D721Med (cell line): ENCODE data around the gene LIMD2.

ENCODE experiments used
- DNase-seq: peaks from one replicate; pipeline ENCODE4 v3.0.0; 2011; ENCODE audit warnings: low spot score; ENCODE audit not compliant: insufficient read length
- FAIRE-seq: peaks from 2 replicates; lab custom pipeline; 2011; peaks lifted over from hg19 to GRCh38; lab: Jason Lieb, UNC
- TF ChIP-seq, protein P1 (sequence below): IDR thresholded peaks from 2 replicates; pipeline ENCODE4 v1.5.1; 2012; ENCODE audit warnings: mild to moderate bottlenecking, control low read depth; ENCODE audit not compliant: insufficient read depth; ENCODE audit errors: missing control alignments

Gene LIMD2

DNA sequence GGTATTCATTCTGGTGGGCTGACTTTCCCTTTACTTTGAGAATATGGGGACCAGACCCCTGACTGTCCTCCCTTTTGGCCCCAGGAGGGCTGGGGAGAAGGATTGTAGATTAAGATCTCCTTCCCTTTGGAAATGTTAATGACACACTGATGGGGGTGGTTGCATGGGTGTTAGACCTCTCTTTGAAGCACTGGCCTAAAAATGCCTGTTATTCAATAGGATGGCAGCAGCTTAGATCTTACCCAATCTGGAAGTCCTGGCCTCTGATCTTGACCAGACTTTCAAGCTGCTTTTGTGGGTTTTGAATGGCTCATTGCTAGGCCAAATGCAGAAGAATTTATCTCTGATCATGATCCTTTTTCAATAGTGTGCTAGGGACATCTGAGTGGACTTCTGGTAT, 52.0 kb downstream of the LIMD2 start:
- TF ChIP-seq, protein P1, sequence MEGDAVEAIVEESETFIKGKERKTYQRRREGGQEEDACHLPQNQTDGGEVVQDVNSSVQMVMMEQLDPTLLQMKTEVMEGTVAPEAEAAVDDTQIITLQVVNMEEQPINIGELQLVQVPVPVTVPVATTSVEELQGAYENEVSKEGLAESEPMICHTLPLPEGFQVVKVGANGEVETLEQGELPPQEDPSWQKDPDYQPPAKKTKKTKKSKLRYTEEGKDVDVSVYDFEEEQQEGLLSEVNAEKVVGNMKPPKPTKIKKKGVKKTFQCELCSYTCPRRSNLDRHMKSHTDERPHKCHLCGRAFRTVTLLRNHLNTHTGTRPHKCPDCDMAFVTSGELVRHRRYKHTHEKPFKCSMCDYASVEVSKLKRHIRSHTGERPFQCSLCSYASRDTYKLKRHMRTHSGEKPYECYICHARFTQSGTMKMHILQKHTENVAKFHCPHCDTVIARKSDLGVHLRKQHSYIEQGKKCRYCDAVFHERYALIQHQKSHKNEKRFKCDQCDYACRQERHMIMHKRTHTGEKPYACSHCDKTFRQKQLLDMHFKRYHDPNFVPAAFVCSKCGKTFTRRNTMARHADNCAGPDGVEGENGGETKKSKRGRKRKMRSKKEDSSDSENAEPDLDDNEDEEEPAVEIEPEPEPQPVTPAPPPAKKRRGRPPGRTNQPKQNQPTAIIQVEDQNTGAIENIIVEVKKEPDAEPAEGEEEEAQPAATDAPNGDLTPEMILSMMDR, result no peak
- FAIRE-seq, result no peak
- DNase-seq, result no peak

DNA sequence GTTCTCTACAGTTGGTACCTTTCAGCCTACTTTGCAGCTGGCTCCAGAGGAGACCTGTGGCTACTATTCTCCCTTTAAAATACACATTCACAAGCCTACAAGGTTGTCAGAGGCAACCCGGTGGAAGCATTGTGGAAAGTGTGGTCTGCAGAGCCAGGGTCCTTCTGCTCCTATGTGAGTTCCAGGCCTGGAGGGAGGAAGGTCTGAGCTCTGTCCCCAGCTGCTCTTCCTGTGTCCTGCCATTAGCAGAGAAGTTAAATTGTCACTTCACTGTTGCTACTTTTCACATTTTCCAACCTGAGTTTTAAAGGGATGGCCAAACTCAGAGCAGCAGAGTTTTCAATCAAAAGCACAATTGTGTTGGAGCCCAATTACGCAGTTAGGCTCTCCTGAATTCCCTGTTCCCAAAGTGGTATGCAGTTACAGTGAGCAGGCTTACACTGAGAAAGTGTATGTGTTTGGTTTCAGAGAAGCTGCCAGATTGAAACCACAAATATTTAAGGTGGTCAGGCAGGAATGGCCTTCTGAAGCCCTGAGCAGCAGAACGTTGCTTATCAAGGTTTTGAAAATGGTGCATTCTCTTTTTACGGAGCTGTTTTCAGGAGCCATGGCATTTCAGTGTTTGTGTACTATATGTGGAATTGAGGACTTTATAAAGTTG, 52.7 kb downstream of the LIMD2 start:
- no peak for DNase-seq
- TF ChIP-seq, protein P1, result no peak
- FAIRE-seq, result no peak

DNA sequence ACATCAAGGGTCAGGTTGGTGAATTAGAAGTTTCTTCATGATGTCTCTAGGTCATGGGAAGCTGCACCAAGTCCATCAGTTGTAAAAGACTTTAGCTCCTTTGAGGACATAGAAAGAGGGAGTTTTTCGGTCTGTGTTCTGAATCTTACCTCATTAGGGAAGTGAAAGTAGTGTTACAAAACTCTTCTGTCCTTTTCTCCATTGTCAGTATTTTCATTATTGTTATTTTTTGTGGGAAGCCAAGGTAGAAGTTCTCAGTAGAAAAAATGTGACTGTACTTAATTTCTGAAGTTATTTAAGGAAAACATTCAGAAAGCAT, 53.5 kb downstream of the LIMD2 start:
- TF ChIP-seq, protein P1, result no peak
- DNase-seq (no peak), FAIRE-seq (no peak)
